Adipocyte (in vitro differentiated cells): Measurements from ENCODE around the gene MBP.
A peak's percentile ranks its signal among the peaks of the same experiment; 100 is the strongest.

Source experiments
- DNase-seq: peaks from one replicate; pipeline ENCODE4 v3.0.0-alpha.2; 2015; ENCODE audit warnings: low read depth
- H3K27me3 ChIP-seq: replicated peaks from 2 replicates; pipeline ENCODE4 v1.7.0; 2013; ENCODE audit warnings: mild to moderate bottlenecking, low read length, moderate library complexity; ENCODE audit not compliant: control insufficient read depth, insufficient read depth
- H3K36me3 ChIP-seq: 2 replicates; pipeline ENCODE4 v1.7.0; 2013; ENCODE audit warnings: low read length, mild to moderate bottlenecking, moderate library complexity; ENCODE audit not compliant: control insufficient read depth, insufficient read depth, severe bottlenecking
- H3K4me1 ChIP-seq: 2 replicates; pipeline ENCODE4 v1.7.0; 2013; ENCODE audit warnings: mild to moderate bottlenecking, low read length, moderate library complexity; ENCODE audit not compliant: control insufficient read depth, insufficient read depth
- H3K4me3 ChIP-seq: 2 replicates; pipeline ENCODE4 v1.7.0; 2013; ENCODE audit warnings: mild to moderate bottlenecking, low read length, moderate library complexity
- H3K9ac ChIP-seq: 2 replicates; pipeline ENCODE4 v1.7.0; 2013; ENCODE audit warnings: mild to moderate bottlenecking, low read length, moderate library complexity
- H3K9me3 ChIP-seq: 2 replicates; pipeline ENCODE4 v1.7.0; 2013; ENCODE audit warnings: mild to moderate bottlenecking, low read length, moderate library complexity; ENCODE audit not compliant: control insufficient read depth

MBP gene

DNA sequence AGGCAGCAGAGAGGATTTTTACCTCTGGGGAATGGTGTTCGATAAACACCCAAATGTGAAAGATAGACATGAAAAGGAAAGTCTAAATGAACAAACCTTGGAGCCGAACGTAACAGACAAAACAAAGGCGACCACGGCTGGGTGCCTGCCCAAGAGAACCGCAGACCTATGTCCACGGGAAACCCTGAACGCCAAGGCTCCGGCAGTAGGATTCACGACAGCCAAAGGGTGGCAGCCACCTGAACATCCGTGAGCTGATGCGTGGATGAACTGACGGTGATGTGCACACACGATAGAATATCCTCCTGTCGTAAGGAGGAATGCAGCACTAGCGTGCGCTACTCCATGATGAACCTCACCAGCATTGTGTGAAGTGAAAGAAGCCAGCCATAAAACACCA, 85.6 kb downstream of the MBP start:
- Histone ChIP-seq H3K36me3 (no peaks in the 10 kb centered on the region), H3K4me3 (no peak overlapping the region), H3K9me3 (no peaks in the 10 kb centered on the region), H3K27me3 (no peaks in the 10 kb centered on the region), H3K4me1 (peaks cover 7% of the 10 kb centered on the region), H3K9ac (no peak overlapping the region)
- DNase-seq: no peak

DNA sequence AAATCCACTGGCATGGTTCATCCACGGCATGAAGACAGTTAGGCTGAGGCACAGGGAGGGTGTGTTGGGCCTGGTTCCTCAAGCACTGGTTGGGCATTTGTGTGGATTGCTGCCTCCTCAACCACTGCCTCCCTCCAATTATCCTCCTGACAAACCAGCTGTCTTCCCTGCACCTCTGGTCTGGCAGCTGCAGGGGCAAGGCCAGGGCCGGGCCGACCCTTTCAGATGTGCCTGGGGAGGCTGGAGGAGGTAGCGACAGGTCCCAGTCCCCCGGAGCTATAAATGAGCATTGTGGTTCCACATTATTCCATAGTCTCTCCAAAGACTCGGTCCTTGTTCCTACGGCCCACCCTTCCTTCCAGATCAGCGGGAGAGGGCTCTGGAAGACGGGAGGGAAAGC, 86.2 kb downstream of the MBP start:
- peaks cover 7% of the 10 kb centered on the region for H3K4me1 ChIP-seq
- H3K36me3 ChIP-seq: no peaks in the 10 kb centered on the region
- H3K9me3 ChIP-seq: no peaks in the 10 kb centered on the region
- no peak for DNase-seq
- no peak overlapping the region for H3K9ac ChIP-seq
- no peak overlapping the region for H3K4me3 ChIP-seq
- no peaks in the 10 kb centered on the region for H3K27me3 ChIP-seq

DNA sequence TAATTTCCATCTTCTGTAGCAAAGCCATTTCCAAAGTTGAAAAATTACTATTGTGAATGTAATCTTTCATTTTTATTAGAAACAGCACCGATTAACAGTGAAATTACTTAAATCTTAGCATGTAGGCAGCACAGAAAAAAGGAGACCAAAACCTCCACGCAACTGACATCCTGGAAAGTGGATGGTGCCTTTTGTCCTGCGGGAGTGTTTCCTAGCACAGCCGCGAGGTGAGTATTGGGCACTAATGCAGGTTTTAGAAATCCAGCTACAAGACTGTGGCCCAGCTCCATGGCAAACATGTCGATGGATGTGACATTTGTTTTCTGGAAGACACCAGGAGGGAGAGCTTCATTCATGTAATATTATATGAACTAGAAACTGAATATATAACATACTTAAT, 86.9 kb downstream of the MBP start:
- H3K36me3 ChIP-seq: no peaks in the 10 kb centered on the region
- H3K9me3 ChIP-seq: no peaks in the 10 kb centered on the region
- H3K4me3 ChIP-seq: no peak overlapping the region
- H3K4me1 ChIP-seq: peaks cover 6% of the 10 kb centered on the region
- no peak overlapping the region for H3K9ac ChIP-seq
- DNase-seq: no peak
- H3K27me3 ChIP-seq: no peaks in the 10 kb centered on the region

DNA sequence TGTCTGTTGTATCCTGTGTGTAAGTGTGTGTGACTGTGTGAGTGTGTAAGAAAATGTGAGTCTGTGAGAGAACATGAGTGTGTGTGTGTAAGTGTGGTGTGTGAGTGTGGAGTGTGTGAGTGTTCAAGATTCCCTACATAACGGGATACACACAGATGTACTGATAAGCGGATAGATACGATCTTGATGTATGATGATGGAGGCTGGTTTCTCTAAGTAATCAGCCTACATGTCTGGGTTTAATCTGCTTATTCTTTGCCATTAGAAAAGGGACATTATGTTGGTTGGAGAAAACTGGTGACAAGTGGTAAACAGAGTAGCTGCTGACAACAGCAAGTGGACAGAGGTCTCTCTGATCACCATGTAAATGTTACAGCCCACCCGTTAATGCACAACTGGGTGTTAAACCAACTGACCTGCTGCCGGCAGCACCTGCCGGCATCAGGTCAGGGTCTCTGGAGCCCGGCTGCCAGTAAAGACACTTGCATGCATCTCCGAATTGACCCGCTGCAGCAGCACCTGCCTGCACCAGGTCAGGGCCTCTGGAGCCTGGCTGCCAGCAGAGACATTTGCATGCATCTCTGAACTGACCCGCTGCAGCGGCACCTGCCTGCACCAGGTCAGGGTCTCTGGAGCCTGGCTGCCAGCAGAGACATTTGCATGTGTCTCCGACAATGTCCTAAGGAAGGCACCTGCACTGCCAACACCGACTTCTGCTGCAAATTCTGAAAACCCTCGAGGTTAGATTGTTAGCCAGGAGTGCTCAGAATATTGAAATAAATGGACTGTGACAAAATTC, 87.5 kb downstream of the MBP start:
- Histone ChIP-seq H3K36me3 (no peaks in the 10 kb centered on the region), H3K27me3 (no peaks in the 10 kb centered on the region), H3K9me3 (no peaks in the 10 kb centered on the region), H3K4me1 (no peaks in the 10 kb centered on the region), H3K4me3 (no peak overlapping the region), H3K9ac (no peak overlapping the region)
- DNase-seq: no peak

DNA sequence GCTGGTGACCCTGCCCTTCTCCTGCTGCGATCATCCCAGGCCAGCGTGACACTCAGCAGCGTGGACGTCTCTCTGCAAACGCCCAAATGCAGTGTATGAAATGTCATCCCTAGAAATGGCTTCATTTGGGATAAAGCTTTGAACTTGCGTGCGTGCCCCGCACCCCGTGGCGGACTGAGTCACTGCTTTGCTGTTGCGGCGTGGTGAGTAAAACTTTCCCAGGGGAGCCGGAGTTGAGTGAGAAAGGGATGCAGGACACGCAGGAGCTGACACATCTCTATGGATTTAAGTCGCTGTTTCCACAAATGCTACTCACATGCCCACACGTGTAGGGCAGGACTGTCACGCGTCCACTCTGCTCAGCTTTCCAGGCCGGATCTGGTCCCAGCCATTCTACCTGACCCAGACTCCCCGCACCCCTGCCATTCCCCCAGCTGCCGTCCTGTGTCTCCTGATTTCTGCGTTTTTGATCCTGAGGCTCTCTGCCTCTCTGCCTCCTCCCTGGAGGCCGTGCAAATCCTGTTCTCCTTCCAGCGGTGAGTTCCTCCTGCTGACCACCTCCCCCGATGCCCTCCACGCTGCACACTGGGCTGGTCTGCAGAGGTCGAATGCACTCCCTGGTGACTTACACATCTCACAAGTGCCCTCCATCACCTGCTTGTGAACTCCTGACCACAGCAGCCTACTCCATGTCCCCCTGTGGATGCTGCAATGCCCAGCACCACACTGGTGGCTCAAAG, 88.9 kb downstream of the MBP start:
- Histone ChIP-seq H3K9ac (no peak overlapping the region), H3K4me1 (peaks cover 6% of the 10 kb centered on the region), H3K4me3 (no peak overlapping the region), H3K36me3 (no peaks in the 10 kb centered on the region), H3K9me3 (no peaks in the 10 kb centered on the region), H3K27me3 (no peaks in the 10 kb centered on the region)
- no peak for DNase-seq

DNA sequence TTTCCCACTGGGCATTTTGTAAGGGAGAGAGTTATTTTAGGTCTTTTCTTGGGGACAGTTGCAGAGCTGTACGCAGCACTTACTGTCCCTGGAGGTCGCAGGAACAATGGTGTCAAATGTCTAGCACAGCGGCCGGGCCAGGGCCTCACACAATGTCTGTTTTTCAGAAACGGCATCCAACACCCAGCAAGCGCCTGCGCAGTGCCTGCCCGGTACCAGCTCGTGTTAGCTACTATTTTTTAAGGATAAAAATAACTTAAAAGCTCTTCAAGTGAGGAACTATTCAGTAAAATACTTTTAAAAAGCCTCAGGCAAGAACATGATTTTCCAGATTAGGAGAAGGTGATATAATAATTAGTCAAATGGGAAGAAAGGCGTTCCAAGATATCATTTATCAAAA, 90.0 kb downstream of the MBP start:
- no peak for DNase-seq
- no peaks in the 10 kb centered on the region for H3K27me3 ChIP-seq
- no peak overlapping the region for H3K9ac ChIP-seq
- no peaks in the 10 kb centered on the region for H3K9me3 ChIP-seq
- no peaks in the 10 kb centered on the region for H3K36me3 ChIP-seq
- H3K4me3 ChIP-seq: no peak overlapping the region
- H3K4me1 ChIP-seq: peaks cover 9% of the 10 kb centered on the region

DNA sequence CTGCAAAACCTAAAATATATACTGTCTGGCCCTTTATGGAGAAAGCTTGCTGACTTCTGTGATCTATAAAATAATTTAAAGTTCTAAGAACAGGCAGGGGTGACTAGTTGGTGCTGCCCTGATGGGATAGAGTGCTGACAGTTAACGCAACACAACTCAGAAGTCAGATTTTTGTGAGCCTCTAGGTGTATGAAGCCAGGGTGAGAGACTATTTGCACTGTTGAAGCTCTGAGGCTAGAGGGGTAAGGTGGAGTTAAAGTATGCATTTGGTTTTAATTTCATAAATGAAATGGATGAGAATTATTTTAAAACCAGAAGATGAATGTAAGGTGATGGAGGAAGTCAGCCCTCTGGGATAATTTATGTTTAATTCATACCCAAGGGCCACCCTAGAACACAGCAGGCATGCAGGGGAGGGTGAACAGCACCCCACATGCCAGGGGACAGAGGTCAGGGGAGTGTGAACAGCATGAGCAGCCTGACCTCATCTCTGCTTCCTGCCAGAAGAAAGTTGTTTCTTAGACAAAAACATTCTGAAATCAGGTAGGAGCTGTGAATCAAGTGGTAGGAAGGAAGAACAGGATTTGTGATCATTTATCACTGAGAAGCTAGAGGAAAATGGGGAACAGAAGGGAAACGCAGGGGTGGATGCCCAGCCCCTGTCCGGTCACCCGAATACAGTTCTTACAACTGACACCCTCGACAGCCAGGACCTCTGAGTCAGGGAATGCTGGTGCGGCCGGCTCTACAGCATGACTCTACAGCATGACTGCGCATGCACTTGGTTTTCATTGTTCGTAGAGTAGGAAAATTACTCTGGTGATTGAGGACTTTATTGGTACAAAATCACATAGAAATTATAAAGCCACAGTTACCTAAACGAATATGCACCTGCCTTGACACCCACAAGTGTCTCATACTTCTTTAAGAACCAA, 93.1 kb downstream of the MBP start:
- no peak overlapping the region for H3K4me3 ChIP-seq
- H3K4me1 ChIP-seq: peaks cover 21% of the 10 kb centered on the region
- H3K27me3 ChIP-seq: no peaks in the 10 kb centered on the region
- H3K36me3 ChIP-seq: no peaks in the 10 kb centered on the region
- no peaks in the 10 kb centered on the region for H3K9me3 ChIP-seq
- DNase-seq: no peak
- H3K9ac ChIP-seq: peak overlapping the region; percentile 21

DNA sequence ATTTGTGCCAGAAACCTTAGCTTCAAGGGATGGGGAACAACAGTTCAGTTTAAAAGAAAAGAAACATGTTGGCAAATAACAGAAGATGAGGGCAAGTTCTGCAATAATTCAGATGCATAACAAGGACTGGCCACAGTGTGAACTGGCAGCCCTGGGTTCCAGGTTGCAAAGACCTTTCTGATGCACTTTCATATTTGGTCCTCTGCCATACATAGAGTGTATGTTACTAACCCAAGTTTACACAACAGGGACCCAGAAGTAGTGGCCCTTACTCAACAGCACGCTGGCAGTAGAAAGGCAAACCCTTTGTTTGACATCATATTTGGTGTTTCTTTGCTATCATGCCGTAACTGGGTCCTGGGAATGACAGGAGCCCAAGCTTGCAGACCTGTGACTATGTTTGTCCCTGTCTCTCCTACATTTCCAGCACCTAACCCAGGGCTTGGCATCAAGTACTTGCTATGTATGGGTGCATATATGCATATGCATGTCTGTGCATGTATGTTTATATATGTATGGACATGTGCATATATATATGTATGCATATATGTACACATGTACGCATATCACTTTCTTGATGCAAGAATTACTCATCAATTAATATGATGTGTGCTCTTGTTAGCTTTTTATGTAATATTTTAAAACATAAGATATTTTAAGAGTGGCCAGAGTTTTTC, 94.3 kb downstream of the MBP start:
- Histone ChIP-seq H3K4me3 (no peak overlapping the region), H3K36me3 (no peaks in the 10 kb centered on the region), H3K27me3 (no peaks in the 10 kb centered on the region), H3K9ac (no peak overlapping the region), H3K9me3 (no peaks in the 10 kb centered on the region), H3K4me1 (peaks cover 21% of the 10 kb centered on the region)
- no peak for DNase-seq

DNA sequence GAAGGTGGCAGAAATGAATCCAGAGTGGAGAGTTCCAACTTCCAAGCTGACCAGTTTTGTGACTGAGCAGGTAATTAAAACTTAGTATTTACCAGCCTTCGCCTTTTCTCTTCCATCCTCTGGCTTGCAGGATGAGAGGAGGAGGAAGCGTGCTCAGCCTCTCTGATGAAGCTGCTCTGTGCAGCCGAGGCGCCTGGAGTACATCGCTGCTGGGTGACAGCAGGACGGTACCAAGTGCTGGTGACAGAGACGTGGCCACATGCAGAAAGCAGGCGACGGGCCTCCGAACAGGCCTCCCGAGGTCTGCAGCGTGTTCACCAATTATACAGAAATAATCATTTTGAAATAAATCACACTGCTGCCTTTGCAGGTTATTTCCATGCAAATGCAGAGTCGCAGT, 95.0 kb downstream of the MBP start:
- H3K27me3 ChIP-seq: no peaks in the 10 kb centered on the region
- H3K9ac ChIP-seq: no peak overlapping the region
- H3K9me3 ChIP-seq: no peaks in the 10 kb centered on the region
- H3K4me3 ChIP-seq: no peak overlapping the region
- H3K36me3 ChIP-seq: no peaks in the 10 kb centered on the region
- peaks cover 21% of the 10 kb centered on the region for H3K4me1 ChIP-seq
- no peak for DNase-seq

DNA sequence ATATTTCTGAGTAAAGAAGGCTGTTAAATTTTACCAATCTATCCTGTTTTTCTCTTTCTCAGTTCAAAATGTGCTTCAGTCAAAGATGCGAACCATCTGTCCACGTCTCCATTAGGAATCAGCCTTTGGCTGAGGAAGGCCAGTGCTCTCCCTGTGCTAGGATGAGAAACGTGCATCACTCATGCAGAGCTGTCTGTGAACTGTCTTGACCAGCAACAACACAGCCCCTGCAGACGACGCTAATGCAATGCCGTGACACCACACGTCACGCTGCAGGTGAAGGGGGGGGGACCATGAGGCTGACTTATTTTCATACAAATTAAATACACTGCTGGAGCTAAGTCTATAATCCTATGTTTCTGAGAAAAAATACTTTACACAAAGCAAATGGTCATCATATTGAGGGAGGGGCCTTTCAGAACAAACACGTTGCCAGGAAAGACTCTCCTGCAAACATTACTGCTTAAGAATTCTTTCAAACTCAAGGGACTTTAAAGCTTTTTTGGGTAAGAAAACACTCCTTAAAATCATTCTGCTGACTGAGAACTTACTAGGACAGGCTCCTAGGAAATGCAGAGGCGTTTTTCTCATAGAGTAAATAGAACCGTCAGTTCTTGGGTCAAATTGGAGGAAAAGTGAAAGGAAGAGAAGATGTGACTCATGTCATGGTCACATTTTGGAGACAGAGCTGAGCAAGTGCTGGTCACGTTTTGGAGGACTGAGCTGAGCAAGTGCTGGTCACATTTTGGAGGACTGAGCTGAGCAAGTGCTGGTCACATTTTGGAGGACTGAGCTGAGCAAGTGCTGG, 97.0 kb downstream of the MBP start:
- Histone ChIP-seq H3K9ac (peak overlapping the region; percentile 63), H3K36me3 (no peaks in the 10 kb centered on the region), H3K27me3 (no peaks in the 10 kb centered on the region), H3K4me1 (peaks cover 21% of the 10 kb centered on the region), H3K9me3 (no peaks in the 10 kb centered on the region), H3K4me3 (peak overlapping the region; percentile 24)
- DNase-seq: peak; percentile 6
